Measurements from ENCODE around the gene DBI. TPM values are rescaled to one million over a fixed set of nuclear protein-coding genes. Genes with fewer than 3 reads are reported as not detected.

The DBI gene
- total and polyA plus RNA-seq, 11 donors: 208 to 868 (median 287) TPM

DNA sequence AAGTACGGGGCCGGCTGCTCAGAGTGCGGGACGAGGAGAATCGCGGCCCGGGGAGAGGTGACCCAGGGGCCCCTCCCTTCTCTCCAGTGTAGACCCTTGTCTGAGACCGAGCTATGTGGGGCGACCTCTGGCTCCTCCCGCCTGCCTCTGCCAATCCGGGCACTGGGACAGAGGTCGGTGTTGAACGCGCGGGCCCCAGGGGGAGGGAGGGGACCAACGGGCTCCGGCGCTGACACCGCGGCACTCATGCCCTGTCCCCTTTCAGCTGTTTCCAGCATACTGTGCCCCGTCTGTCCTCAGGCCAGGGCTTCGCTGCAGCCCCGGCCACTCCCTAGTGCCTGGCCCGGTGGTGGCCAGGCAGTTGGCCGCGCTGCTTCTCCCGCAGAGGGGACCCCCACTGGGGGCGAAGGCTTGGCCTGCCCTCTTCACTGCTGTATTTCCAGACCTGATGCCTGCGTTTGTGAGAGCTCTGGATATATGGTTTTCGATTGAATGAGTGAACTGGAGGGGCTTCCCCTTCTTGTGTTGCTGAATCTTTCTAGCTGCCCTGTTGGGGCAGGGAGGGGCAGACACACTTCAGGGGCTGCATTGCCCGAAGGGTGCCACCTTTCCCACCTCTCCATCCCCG, 809 bp downstream of the DBI start:
- intact Hi-C loops (cut with DNase I): loop anchor here in 5 of 10 donors (5.0 to 10.0 kb wide), 3 partner anchors 50 to 397 kb away; no protein-coding TSS in a partner anchor
- ATAC-seq (peak; percentile 61 to 74 (median 67)), DNase-seq (peak; percentile 74 to 85 (median 76))
- H3K36me3 ChIP-seq: peaks cover 0 to 45% (median 43%) of the 10 kb centered on the region in 9 donors
- peak overlapping the region; percentile 67 to 97 (median 84) for H3K4me3 ChIP-seq
- peak overlapping the region; percentile 79 to 97 (median 92) for H3K27ac ChIP-seq
- peaks cover 0 to 59% (median 33%) of the 10 kb centered on the region in 12 donors for H3K4me1 ChIP-seq
- TF ChIP-seq POLR2A (IDR thresholded peaks at IDR 0.05) (no peak), CTCF (IDR thresholded peaks at IDR 0.05) (peak in 1 of 12 donors; percentile 19)
- no peaks in the 10 kb centered on the region for H3K27me3 ChIP-seq
- H3K9me3 ChIP-seq: no peaks in the 10 kb centered on the region
- WGBS, 4 donors: 6 to 16% (median 8%) methylated on average over 19 to 32 of the region's 32 CpGs

DNA sequence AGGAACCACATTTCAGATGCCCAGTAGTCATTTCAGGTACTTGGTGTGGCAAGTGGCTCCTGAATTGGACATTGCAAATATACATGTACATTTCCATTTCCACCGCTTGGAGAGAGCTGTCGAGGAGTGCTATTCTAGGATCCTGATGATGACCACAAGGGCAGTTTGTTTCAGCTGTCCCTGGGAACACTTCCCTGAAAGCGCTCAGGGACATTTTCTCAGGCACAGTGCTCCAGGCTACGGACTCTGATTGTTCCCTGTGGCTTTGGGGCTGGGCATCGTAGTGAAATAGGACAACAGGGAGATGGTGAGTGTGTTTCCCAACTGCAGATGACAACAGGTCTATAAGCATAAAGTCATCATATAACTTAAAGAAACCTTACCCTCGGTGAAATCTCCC, 3.1 kb downstream of the DBI start:
- H3K4me1 ChIP-seq: peaks cover 0 to 53% (median 33%) of the 10 kb centered on the region in 12 donors
- peaks cover 0 to 15% (median 1%) of the 10 kb centered on the region in 12 donors for H3K9me3 ChIP-seq
- H3K27ac ChIP-seq: peak overlapping the region in 8 of 12 donors; percentile 11 to 95 (median 56)
- H3K36me3 ChIP-seq: peaks cover 4 to 68% (median 63%) of the 10 kb centered on the region in 9 donors
- intact Hi-C loops (cut with DNase I): loop anchor here in 5 of 10 donors (2.0 to 10.0 kb wide), 4 partner anchors 17 to 395 kb away; no protein-coding TSS in a partner anchor
- DNase-seq: peak in 2 of 5 donors; percentile 21 to 52
- peak in 4 of 12 donors; percentile 11 to 37 (median 28) for TF ChIP-seq CTCF (IDR thresholded peaks at IDR 0.05)
- no peak for TF ChIP-seq POLR2A (IDR thresholded peaks at IDR 0.05)
- 54 to 71% (median 61%) methylated on average over 6 of the region's 6 CpGs for WGBS, 4 donors
- ATAC-seq: peak; percentile 21 to 31 (median 29)
- H3K27me3 ChIP-seq: no peaks in the 10 kb centered on the region
- no peak overlapping the region for H3K4me3 ChIP-seq

GRCh38 chr2:119371111-119371510, 4.3 kb downstream of the DBI start:
- 55 to 88% (median 76%) methylated on average over 6 of the region's 6 CpGs for WGBS, 4 donors

More at GRCh38 chr2:119371111-119371510, 4.3 kb downstream of the DBI start:
- Histone ChIP-seq H3K36me3 (peaks cover 4 to 71% (median 63%) of the 10 kb centered on the region in 9 donors), H3K4me3 (no peak overlapping the region), H3K27ac (peak overlapping the region in 2 of 12 donors; percentile 53 to 95), H3K9me3 (peaks cover 0 to 15% (median 1%) of the 10 kb centered on the region in 12 donors), H3K4me1 (peaks cover 0 to 41% (median 20%) of the 10 kb centered on the region in 12 donors), H3K27me3 (no peaks in the 10 kb centered on the region)
- peak in 1 of 5 donors; percentile 35 for DNase-seq
- intact Hi-C loops (cut with DNase I): loop anchor here in 1 of 10 donors (2.0 kb wide), 1 partner anchor 16 kb away; no protein-coding TSS in a partner anchor
- ATAC-seq: no peak
- TF ChIP-seq CTCF (IDR thresholded peaks at IDR 0.05): no peak
- no peak for TF ChIP-seq POLR2A (IDR thresholded peaks at IDR 0.05)

Data from heart left ventricle (tissue), 16 donors.